ENCODE measurements around the gene MST1. TPM values are rescaled to one million over a fixed set of nuclear protein-coding genes. Genes with fewer than 3 reads are reported as not detected.

The MST1 gene
- total RNA-seq, 4 donors from 2014 or later = 16.7 to 83.4 (median 21.9) TPM

Other genes with a start within 250 kb of the MST1 start
- gene DAG1, start 219.2 kb downstream of the MST1 start, total RNA-seq = 100 to 1,000 TPM in 1 of 4 donors, 10 to 100 TPM in 3; 42.1 to 102 (median 76.6) TPM
- gene BSN, start 135.0 kb downstream of the MST1 start, total RNA-seq = under 1 TPM; 0.04 to 0.59 (median 0.15) TPM
- 100 to 1,000 TPM in 1 of 4 donors, 10 to 100 TPM in 3; 81.8 to 103 (median 91.2) TPM for gene APEH, start 15.1 kb downstream of the MST1 start, total RNA-seq
- 10 to 100 TPM; 23.6 to 88.3 (median 33.9) TPM for gene RNF123, start 83 bp upstream of the MST1 start, total RNA-seq
- gene AMIGO3, start 30.2 kb upstream of the MST1 start, total RNA-seq = 1 to 10 TPM; 1.6 to 3.8 (median 2.5) TPM
- gene GMPPB, start 34.5 kb upstream of the MST1 start, total RNA-seq = 10 to 100 TPM; 14.0 to 25.0 (median 17.3) TPM
- gene IP6K1, start 97.1 kb upstream of the MST1 start, total RNA-seq = 10 to 100 TPM; 39.5 to 57.3 (median 53.2) TPM
- gene CDHR4, start 110.4 kb upstream of the MST1 start, total RNA-seq = under 1 TPM in 2 of 4 donors, not detected in 2; 0.45 to 0.89 TPM
- 10 to 100 TPM; 30.9 to 48.1 (median 36.2) TPM for gene INKA1, start 113.8 kb upstream of the MST1 start, total RNA-seq
- 10 to 100 TPM; 15.3 to 54.4 (median 31.2) TPM for gene UBA7, start 124.5 kb upstream of the MST1 start, total RNA-seq
- 1 to 10 TPM; 3.4 to 8.4 (median 4.7) TPM for gene TRAIP, start 167.1 kb upstream of the MST1 start, total RNA-seq
- 1 to 10 TPM in 1 of 4 donors, not detected in 3; 2.0 TPM for gene CAMKV, start 180.4 kb upstream of the MST1 start, total RNA-seq
- gene MST1R, start 214.4 kb upstream of the MST1 start, total RNA-seq = 100 to 1,000 TPM in 1 of 4 donors, 10 to 100 TPM in 3; 37.7 to 129 (median 53.8) TPM
- gene MON1A, start 240.3 kb upstream of the MST1 start, total RNA-seq = 10 to 100 TPM in 3 of 4 donors, 1 to 10 TPM in 1; 6.2 to 15.6 (median 11.9) TPM

All from suprapubic skin (tissue), 4 donors.